SKM-1 (cell line): ENCODE measurements around the gene KRTAP20-2.

ENCODE experiments used
- DNase-seq: peaks from one replicate; lab custom pipeline; 2025; ENCODE audit not compliant: unreplicated experiment; lab: John Stamatoyannopoulos, UW

The KRTAP20-2 gene

GRCh38 chr21:30672985-30673650 is 38.1 kb downstream of the KRTAP20-2 start:
- no peak for DNase-seq

DNA sequence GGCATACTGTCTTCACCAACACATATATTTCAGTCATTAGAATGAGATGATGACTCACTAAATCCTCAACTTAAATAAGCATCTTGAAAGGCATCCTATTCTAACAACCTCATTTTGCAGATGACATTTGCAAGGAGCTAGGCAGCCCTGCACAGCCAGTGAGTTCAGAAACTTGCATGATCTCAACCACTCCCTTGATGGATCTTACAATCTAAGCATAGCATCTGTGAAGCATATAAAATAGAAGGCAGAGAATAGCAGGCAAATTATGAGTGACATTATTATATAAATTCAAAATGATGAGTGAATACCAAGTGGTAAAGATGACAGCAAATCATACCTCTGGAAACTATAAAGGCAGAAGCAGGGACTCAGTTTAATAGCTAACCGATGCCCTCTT is 39.3 kb downstream of the KRTAP20-2 start:
- DNase-seq, result no peak

- DNase-seq, result no peak
Measured at GRCh38 chr21:30676737-30677136, 41.7 kb downstream of the KRTAP20-2 start.

DNA sequence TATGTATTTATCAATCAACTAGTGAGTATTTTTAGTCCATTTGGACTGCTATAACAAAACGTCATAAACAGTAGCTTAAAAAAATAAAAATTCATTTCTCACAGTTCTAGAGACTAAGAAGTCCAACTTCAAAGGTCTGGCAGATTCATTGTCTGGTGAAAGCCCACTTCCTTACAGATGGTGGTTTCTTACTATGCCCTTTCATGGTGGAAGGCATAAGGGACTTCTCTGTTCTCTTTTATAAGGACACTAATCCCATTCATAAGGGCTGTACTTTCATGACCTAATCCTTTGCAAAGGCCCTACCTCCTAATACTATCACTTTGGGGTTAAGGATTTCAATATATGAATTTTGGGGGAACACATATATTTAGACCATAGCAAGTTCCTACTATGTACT is 45.6 kb downstream of the KRTAP20-2 start:
- no peak for DNase-seq

GRCh38 chr21:30684506-30684905 is 49.5 kb downstream of the KRTAP20-2 start:
- DNase-seq, result no peak
